H9 (cell line): Measurements from ENCODE around the gene TMPRSS6. TPM values are rescaled to one million over a fixed set of nuclear protein-coding genes. Genes with fewer than 3 reads are reported as not detected.

Experiments used
- DNase-seq: peaks from one replicate; pipeline ENCODE4 v3.0.0-alpha.2; 2017
- H2AFZ ChIP-seq: one replicate; pipeline ENCODE4 v1.6.1; 2013; ENCODE audit warnings: mild to moderate bottlenecking, low read length, control low read depth, moderate library complexity
- H2AK5ac ChIP-seq: 2 replicates; pipeline ENCODE4 v1.6.1; 2013; ENCODE audit warnings: low read length, control low read depth, mixed read lengths; ENCODE audit not compliant: insufficient read length
- H2BK120ac ChIP-seq: one replicate; pipeline ENCODE4 v1.6.1; 2013; ENCODE audit warnings: low read depth, mild to moderate bottlenecking, low read length, control low read depth, inconsistent platforms; ENCODE audit not compliant: poor library complexity, severe bottlenecking
- H2BK12ac ChIP-seq: 2 replicates; pipeline ENCODE4 v1.6.1; 2013; ENCODE audit warnings: low read length, control low read depth, mixed read lengths, low read depth; ENCODE audit not compliant: insufficient read length
- H2BK15ac ChIP-seq: 2 replicates; pipeline ENCODE4 v1.6.1; 2013; ENCODE audit warnings: low read depth, low read length, control low read depth
- H2BK20ac ChIP-seq: one replicate; pipeline ENCODE4 v1.6.1; 2013; ENCODE audit warnings: low read depth, mild to moderate bottlenecking, low read length, control low read depth, inconsistent platforms; ENCODE audit not compliant: poor library complexity, severe bottlenecking
- H2BK5ac ChIP-seq: 2 replicates; pipeline ENCODE4 v1.6.1; 2013; ENCODE audit warnings: low read length, control low read depth, mixed read lengths; ENCODE audit not compliant: insufficient read length
- H3K14ac ChIP-seq: 2 replicates; pipeline ENCODE4 v1.6.1; 2013; ENCODE audit warnings: low read length, control low read depth; ENCODE audit not compliant: insufficient read depth
- H3K18ac ChIP-seq: 2 replicates; pipeline ENCODE4 v1.6.1; 2013; ENCODE audit warnings: low read depth, mild to moderate bottlenecking, mixed read lengths, low read length, control low read depth; ENCODE audit not compliant: insufficient read length
- H3K23ac ChIP-seq: 2 replicates; pipeline ENCODE4 v1.6.1; 2013; ENCODE audit warnings: low read length, control low read depth, mixed read lengths, low read depth; ENCODE audit not compliant: insufficient read length
- H3K23me2 ChIP-seq: 2 replicates; pipeline ENCODE4 v1.6.1; 2013; ENCODE audit warnings: low read depth, mild to moderate bottlenecking, mixed read lengths, low read length, control low read depth; ENCODE audit not compliant: insufficient read length, poor library complexity, severe bottlenecking
- H3K27ac ChIP-seq: 2 replicates; pipeline ENCODE4 v1.5.1; 2013; ENCODE audit warnings: low read length, control low read depth, mixed read lengths, low read depth; ENCODE audit not compliant: insufficient read length
- H3K27me3 ChIP-seq: 2 replicates; pipeline ENCODE4 v1.6.1; 2013; ENCODE audit warnings: low read length, control low read depth, inconsistent platforms; ENCODE audit not compliant: insufficient read depth
- H3K4ac ChIP-seq: 2 replicates; pipeline ENCODE4 v1.6.1; 2013; ENCODE audit warnings: low read depth, mild to moderate bottlenecking, control low read depth, inconsistent platforms, low read length, moderate library complexity
- H3K4me1 ChIP-seq: 2 replicates; pipeline ENCODE4 v1.6.1; 2013; ENCODE audit warnings: low read length, control low read depth, inconsistent platforms; ENCODE audit not compliant: insufficient read depth
- H3K4me2 ChIP-seq: 2 replicates; pipeline ENCODE4 v1.6.1; 2013; ENCODE audit warnings: low read length, control low read depth, mixed read lengths; ENCODE audit not compliant: insufficient read length, insufficient read depth
- H3K56ac ChIP-seq: 2 replicates; pipeline ENCODE4 v1.6.1; 2013; ENCODE audit warnings: low read depth, mild to moderate bottlenecking, mixed read lengths, low read length, control low read depth; ENCODE audit not compliant: insufficient read length
- H3K79me1 ChIP-seq: 2 replicates; pipeline ENCODE4 v1.6.1; 2013; ENCODE audit warnings: low read depth, mild to moderate bottlenecking, moderate library complexity, low read length, control low read depth, inconsistent platforms; ENCODE audit not compliant: insufficient read depth, poor library complexity, severe bottlenecking
- H3K79me2 ChIP-seq: 2 replicates; pipeline ENCODE4 v1.6.1; 2013; ENCODE audit warnings: low read length, control low read depth, inconsistent platforms; ENCODE audit not compliant: insufficient read depth
- H3K9ac ChIP-seq: 2 replicates; pipeline ENCODE4 v1.6.1; 2013; ENCODE audit warnings: low read length, control low read depth, mixed read lengths; ENCODE audit not compliant: insufficient read length; ENCODE audit errors: extremely low read depth
- H3K9me3 ChIP-seq: one replicate; pipeline ENCODE4 v1.6.1; 2013; ENCODE audit warnings: low read depth, low read length, inconsistent platforms; ENCODE audit not compliant: control insufficient read depth
- H3T11ph ChIP-seq: one replicate; pipeline ENCODE4 v1.6.1; 2013; ENCODE audit warnings: mild to moderate bottlenecking, low read length, control low read depth, inconsistent platforms
- H4K20me1 ChIP-seq: one replicate; pipeline ENCODE4 v1.6.1; 2013; ENCODE audit not compliant: control insufficient read depth, insufficient read length, insufficient read depth
- H4K5ac ChIP-seq: 2 replicates; pipeline ENCODE4 v1.6.1; 2013; ENCODE audit warnings: low read depth, mild to moderate bottlenecking, mixed read lengths, low read length, control low read depth; ENCODE audit not compliant: insufficient read length
- H4K8ac ChIP-seq: replicated peaks from 2 replicates; pipeline ENCODE4 v1.6.1; 2013; ENCODE audit warnings: low read length, control low read depth, mixed read lengths, low read depth; ENCODE audit not compliant: insufficient read length
- H4K91ac ChIP-seq: 2 replicates; pipeline ENCODE4 v1.6.1; 2013; ENCODE audit warnings: low read depth, mild to moderate bottlenecking, moderate library complexity, mixed read lengths, low read length, control low read depth; ENCODE audit not compliant: insufficient read length
- H3K27ac Mint-ChIP-seq, 3 experiments: 2 replicates in 2 of 3; 3 replicates in 1 of 3; pipeline ENCODE4 v1.8.0; 2020 to 2021; ENCODE audit warnings: mixed read lengths in 3 of 3, mild to moderate bottlenecking in 1 of 3, moderate library complexity in 1 of 3
- H3K27me3 Mint-ChIP-seq: 2 replicates; pipeline ENCODE4 v1.8.0; 2021; ENCODE audit warnings: low read depth, mild to moderate bottlenecking, moderate library complexity, mixed read lengths
- H3K36me3 Mint-ChIP-seq, 3 experiments: 2 replicates in 2 of 3; 3 replicates in 1 of 3; pipeline ENCODE4 v1.8.0; 2020 to 2021; ENCODE audit warnings: low read depth in 3 of 3, mixed read lengths in 3 of 3; ENCODE audit not compliant: insufficient read depth in 1 of 3
- H3K4me1 Mint-ChIP-seq, 2 experiments: 2 replicates each; pipeline ENCODE4 v1.8.0; 2020; ENCODE audit warnings: mixed read lengths in 2 of 2
- H3K4me3 Mint-ChIP-seq, 2 experiments: 2 replicates in 1 of 2; 3 replicates in 1 of 2; pipeline ENCODE4 v1.8.0; 2020 to 2021; ENCODE audit warnings: mild to moderate bottlenecking in 2 of 2, mixed read lengths in 2 of 2, moderate library complexity in 1 of 2
- H3K9me3 Mint-ChIP-seq, 2 experiments: 2 replicates in 1 of 2; 3 replicates in 1 of 2; pipeline ENCODE4 v1.8.0; 2020; ENCODE audit warnings: mild to moderate bottlenecking in 2 of 2, mixed read lengths in 2 of 2, moderate library complexity in 1 of 2
- WGBS: extraction: QIAGEN DNeasy Blood & Tissue Kit; methylation state at CpG from one replicate; pipeline ENCODE4 v1.1.7; 2013; ENCODE audit warnings: missing lambda C conversion rate, low lambda C conversion rate, mixed read lengths; ENCODE audit not compliant: insufficient read length; ENCODE audit errors: extremely low coverage; 5-methylcytosine and 5-hydroxymethylcytosine counted together
- total RNA-seq: library from RNA; stranded (reverse); gene quantifications from 2 replicates; pipeline ENCODE4 v1.2.1, GENCODE V29; 2021
- TF ChIP-seq, protein P1 (sequence below): fragments of 200-600 bp; sonication (generic); conservative IDR thresholded peaks from 3 replicates; pipeline ENCODE4 v1.8.0; 2021; ENCODE audit warnings: antibody characterized with exemption, mild to moderate bottlenecking

The TMPRSS6 gene
- total RNA-seq, 1 experiment from 2014 or later, result not detected

DNA sequence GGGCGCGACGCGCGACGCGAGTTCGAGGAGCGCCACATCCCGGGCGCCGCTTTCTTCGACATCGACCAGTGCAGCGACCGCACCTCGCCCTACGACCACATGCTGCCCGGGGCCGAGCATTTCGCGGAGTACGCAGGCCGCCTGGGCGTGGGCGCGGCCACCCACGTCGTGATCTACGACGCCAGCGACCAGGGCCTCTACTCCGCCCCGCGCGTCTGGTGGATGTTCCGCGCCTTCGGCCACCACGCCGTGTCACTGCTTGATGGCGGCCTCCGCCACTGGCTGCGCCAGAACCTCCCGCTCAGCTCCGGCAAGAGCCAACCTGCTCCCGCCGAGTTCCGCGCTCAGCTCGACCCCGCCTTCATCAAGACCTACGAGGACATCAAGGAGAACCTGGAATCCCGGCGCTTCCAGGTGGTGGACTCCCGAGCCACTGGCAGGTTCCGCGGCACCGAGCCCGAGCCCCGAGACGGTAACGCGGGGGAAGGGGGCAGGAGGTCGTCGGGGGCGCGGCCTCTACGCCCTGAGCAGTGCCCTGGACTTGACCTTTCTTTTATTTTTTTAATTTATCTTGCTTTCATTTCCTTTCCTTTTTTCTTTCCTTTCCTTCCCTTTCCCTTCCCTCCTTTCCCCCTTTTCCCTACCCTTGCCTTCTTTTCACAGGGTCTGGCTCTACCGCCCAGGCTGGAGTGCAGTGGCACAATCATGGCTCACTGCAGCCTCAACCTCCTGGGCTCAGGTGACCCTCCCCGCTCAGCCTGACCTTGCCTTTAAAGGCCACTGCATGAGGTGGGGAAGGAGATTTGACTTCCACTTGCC is 85.0 kb downstream of the TMPRSS6 start:
- Histone ChIP-seq H3K18ac (no peak overlapping the region), H3K23me2 (no peaks in the 10 kb centered on the region), H3K14ac (no peak overlapping the region), H3K27me3 (no peaks in the 10 kb centered on the region), H3K27ac (no peak overlapping the region), H2AK5ac (no peak overlapping the region), H4K20me1 (peaks cover 3% of the 10 kb centered on the region), H3K56ac (no peak overlapping the region), H3K4me2 (no peak overlapping the region), H3K4ac (no peak overlapping the region), H4K91ac (no peak overlapping the region), H2BK12ac (no peak overlapping the region), H2BK5ac (no peak overlapping the region), H3K9ac (no peak overlapping the region), H3T11ph (no peak overlapping the region), H4K8ac (no peak overlapping the region), H2AFZ (no peak overlapping the region), H3K4me1 (no peaks in the 10 kb centered on the region), H3K23ac (no peak overlapping the region), H2BK20ac (no peak overlapping the region), H2BK15ac (no peak overlapping the region), H3K79me1 (no peaks in the 10 kb centered on the region), H3K9me3 (no peaks in the 10 kb centered on the region), H2BK120ac (no peak overlapping the region), H3K79me2 (no peaks in the 10 kb centered on the region), H4K5ac (no peak overlapping the region)
- no peaks in the 10 kb centered on the region for H3K27me3 Mint-ChIP-seq
- H3K36me3 Mint-ChIP-seq, result peaks cover 16 to 47% (median 46%) of the 10 kb centered on the region in 3 experiments; a peak in 6 of 7 replicates
- TF ChIP-seq, protein P1, sequence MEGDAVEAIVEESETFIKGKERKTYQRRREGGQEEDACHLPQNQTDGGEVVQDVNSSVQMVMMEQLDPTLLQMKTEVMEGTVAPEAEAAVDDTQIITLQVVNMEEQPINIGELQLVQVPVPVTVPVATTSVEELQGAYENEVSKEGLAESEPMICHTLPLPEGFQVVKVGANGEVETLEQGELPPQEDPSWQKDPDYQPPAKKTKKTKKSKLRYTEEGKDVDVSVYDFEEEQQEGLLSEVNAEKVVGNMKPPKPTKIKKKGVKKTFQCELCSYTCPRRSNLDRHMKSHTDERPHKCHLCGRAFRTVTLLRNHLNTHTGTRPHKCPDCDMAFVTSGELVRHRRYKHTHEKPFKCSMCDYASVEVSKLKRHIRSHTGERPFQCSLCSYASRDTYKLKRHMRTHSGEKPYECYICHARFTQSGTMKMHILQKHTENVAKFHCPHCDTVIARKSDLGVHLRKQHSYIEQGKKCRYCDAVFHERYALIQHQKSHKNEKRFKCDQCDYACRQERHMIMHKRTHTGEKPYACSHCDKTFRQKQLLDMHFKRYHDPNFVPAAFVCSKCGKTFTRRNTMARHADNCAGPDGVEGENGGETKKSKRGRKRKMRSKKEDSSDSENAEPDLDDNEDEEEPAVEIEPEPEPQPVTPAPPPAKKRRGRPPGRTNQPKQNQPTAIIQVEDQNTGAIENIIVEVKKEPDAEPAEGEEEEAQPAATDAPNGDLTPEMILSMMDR, result no peak
- DNase-seq, result no peak
- H3K4me3 Mint-ChIP-seq, result no peak overlapping the region
- no peaks in the 10 kb centered on the region for H3K9me3 Mint-ChIP-seq
- H3K4me1 Mint-ChIP-seq, result peaks cover 22 to 37% of the 10 kb centered on the region in 2 experiments
- WGBS, result no CpG with 5 or more reads among the region's 71 CpGs
- H3K27ac Mint-ChIP-seq, result peak overlapping the region in 2 of 3 experiments; percentile 81 to 86; a peak in 3 of 7 replicates
